ENCODE measurements around the gene CCDC88A. TPM values are rescaled to one million over a fixed set of nuclear protein-coding genes. Genes with fewer than 3 reads are reported as not detected.
"Not testable (repeated sequence)": the region's sequence is repeated elsewhere in the genome, so short reads cannot be mapped to it uniquely, and the experiment has no call there.

CCDC88A gene
- polyA plus RNA-seq, 2 of the 4 experiments (the other 2 are of a cell fraction): 21.3 to 77.8 TPM

DNA sequence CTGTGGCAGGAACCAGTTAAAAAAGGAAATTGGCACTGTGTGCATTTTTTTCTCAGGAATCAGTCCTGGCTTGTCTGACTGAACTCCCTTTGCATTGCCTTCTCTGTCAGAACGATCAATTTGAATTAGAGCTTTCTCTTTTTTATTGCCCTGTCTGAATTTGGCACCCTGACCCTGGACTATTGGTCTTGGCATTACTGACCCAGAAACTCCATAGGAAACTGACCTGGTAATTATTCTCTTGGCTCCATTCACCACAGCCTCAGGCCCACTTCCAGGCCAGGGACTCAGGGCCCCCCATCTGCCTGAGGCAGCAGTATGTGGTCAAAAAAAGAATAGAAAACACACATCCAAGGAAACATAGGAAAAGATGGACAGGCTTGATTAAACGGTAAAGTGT lies 32.0 kb upstream of the CCDC88A start (continued):
- TF ChIP-seq JUN (IDR thresholded peaks at IDR 0.05): no peak
- TF ChIP-seq EHMT2 (IDR thresholded peaks at IDR 0.05; ENCODE audit: low read depth): no peak
- TF ChIP-seq, protein P1, sequence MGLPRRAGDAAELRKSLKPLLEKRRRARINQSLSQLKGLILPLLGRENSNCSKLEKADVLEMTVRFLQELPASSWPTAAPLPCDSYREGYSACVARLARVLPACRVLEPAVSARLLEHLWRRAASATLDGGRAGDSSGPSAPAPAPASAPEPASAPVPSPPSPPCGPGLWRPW (IDR thresholded peaks at IDR 0.05): no peak
- TF ChIP-seq, protein P2, sequence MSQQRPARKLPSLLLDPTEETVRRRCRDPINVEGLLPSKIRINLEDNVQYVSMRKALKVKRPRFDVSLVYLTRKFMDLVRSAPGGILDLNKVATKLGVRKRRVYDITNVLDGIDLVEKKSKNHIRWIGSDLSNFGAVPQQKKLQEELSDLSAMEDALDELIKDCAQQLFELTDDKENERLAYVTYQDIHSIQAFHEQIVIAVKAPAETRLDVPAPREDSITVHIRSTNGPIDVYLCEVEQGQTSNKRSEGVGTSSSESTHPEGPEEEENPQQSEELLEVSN (IDR thresholded peaks at IDR 0.05; ENCODE audit: borderline replicate concordance, low read depth): no peak
- no peak for TF ChIP-seq CBX2 (IDR thresholded peaks at IDR 0.05; ENCODE audit: borderline replicate concordance, low read depth)

DNA sequence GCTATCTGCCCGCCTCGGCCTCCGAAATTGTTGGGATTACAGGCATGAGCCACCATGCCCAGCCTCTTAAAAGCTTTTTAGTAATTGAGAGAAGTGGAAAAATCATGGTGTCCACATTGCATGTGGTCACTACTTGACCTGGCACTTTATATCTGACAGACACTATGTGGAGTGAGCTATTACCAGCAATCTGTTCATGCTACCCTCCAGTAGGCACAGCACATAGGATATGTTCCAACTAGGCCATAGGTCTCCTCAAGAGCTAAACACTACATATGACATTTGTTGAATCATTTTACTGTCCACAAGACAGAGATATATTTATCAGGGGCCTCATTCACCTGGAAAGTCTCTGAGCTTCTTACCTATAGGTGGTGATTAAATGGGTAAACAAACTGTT lies 30.4 kb upstream of the CCDC88A start:
- WGBS (ENCODE audit: missing lambda C conversion rate): 98% methylated on average over 3 of the region's 3 CpGs
- ATAC-seq; H3K4me2 ChIP-seq; POLR2A ChIA-PET; H3K4me3 ChIP-seq; DNase-seq (ENCODE audit: low read depth in 1 of 2, low spot score in 1 of 2); FAIRE-seq; H3K4me1 ChIP-seq; H3K9me3 ChIP-seq; H3K27ac ChIP-seq: not testable (repeated sequence)
- CTCF ChIA-PET: interaction anchor here (1.4 kb wide), 1 partner anchor 13 kb away, joined by 3 read pairs; no protein-coding TSS in a partner anchor

DNA sequence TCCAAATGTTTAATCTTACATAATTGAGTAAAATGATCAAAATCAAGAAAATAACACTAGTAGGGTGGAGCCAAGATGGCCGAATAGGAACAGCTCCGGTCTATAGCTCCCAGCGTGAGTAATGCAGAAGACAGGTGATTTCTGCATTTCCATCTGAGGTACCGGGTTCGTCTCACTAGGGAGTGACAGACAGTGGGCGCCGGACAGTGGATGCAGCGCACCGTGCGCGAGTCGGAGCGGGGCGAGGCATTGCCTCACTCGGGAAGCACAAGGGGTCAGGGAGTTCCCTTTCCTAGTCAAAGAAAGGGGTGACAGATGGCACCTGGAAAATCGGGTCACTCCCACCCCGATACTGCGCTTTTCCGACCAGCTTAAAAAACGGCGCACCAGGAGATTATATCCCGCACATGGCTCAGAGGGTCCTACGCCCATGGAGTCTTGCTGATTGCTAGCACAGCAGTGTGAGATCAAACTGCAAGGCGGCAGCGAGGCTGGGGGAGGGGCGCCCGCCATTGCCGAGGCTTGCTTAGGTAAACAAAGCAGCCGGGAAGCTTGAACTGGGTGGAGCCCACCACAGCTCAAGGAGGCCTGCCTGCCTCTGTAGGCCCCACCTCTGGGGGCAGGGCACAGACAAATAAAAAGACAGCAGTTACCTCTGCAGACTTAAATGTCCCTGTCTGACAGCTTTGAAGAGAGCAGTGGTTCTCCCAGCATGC lies 22.5 kb upstream of the CCDC88A start:
- not testable (repeated sequence) for H3K9me3 ChIP-seq, ATAC-seq, FAIRE-seq, H3K4me1 ChIP-seq
- Histone ChIP-seq H3K4me2 (peak overlapping the region; percentile 57), H3K4me3 (peak overlapping the region; percentile 53), H3K27ac (peak overlapping the region; percentile 76 to 78)
- CTCF ChIA-PET: interaction anchor here (0.7 to 1.4 kb wide), 2 partner anchors 17 to 77 kb away, joined by 4 read pairs; no protein-coding TSS in a partner anchor
- DNase-seq (ENCODE audit: low read depth in 1 of 2, low spot score in 1 of 2): peak in 1 of 2 experiments; percentile 53
- POLR2A ChIA-PET: interaction anchor here (0.6 kb wide), 1 partner anchor 77 kb away, joined by 3 read pairs; the partner anchor contains the start of gene CFAP36
- 54% methylated on average over 24 of the region's 29 CpGs for WGBS (ENCODE audit: missing lambda C conversion rate)

DNA sequence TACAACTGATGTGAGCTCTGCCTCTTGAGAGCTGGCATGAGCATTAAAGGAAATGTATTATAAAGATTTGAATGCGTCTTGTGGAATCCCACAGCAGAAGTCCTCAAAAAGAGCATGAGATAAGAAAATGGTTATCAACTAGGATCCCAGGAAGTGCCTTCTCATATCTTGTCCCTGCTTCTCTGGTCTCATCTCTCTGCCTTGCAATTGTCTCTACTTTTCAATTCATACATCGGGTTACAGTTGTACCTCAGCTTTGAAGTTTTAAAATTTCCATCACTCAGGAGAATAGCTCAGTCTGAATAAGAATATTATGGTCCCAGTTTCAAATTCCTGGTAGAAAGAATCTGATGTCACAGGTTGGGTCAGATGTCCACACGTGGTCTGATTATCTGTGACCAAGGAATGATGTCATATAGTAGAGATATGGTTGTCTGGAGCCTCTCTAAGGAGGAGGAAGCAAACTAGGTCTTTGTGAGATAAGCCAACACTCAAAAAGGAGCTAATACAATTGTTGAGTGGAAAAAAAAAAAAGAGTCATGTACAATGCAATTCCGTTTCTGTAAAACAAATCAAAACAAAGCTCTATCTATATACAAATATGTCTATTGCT lies 21.7 kb upstream of the CCDC88A start:
- peak overlapping the region; percentile 57 for H3K4me2 ChIP-seq
- no peaks in the 10 kb centered on the region for H3K4me1 ChIP-seq
- DNase-seq (ENCODE audit: low read depth in 1 of 2, low spot score in 1 of 2) (no peak), ATAC-seq (no peak), FAIRE-seq (peak; percentile 56)
- H3K4me3 ChIP-seq: peak overlapping the region; percentile 53
- 52% methylated on average over 4 of the region's 4 CpGs for WGBS (ENCODE audit: missing lambda C conversion rate)
- TF ChIP-seq HEYL (CRISPR knock-in tag; IDR thresholded peaks at IDR 0.05) (no peak), NPAS2 (CRISPR knock-in tag; IDR thresholded peaks at IDR 0.05; ENCODE audit: borderline replicate concordance) (no peak), HDAC2 (IDR thresholded peaks at IDR 0.05) (no peak), ZNF302 (CRISPR knock-in tag; IDR thresholded peaks at IDR 0.05) (no peak), ZC3H11A (IDR thresholded peaks at IDR 0.05) (no peak), CBX8 (IDR thresholded peaks at IDR 0.05) (no peak), RAD21 (conservative IDR thresholded peaks at IDR 0.05 in 1 of 2, IDR thresholded peaks at IDR 0.05 in 1 of 2) (no peak)
- TF ChIP-seq, protein P3, sequence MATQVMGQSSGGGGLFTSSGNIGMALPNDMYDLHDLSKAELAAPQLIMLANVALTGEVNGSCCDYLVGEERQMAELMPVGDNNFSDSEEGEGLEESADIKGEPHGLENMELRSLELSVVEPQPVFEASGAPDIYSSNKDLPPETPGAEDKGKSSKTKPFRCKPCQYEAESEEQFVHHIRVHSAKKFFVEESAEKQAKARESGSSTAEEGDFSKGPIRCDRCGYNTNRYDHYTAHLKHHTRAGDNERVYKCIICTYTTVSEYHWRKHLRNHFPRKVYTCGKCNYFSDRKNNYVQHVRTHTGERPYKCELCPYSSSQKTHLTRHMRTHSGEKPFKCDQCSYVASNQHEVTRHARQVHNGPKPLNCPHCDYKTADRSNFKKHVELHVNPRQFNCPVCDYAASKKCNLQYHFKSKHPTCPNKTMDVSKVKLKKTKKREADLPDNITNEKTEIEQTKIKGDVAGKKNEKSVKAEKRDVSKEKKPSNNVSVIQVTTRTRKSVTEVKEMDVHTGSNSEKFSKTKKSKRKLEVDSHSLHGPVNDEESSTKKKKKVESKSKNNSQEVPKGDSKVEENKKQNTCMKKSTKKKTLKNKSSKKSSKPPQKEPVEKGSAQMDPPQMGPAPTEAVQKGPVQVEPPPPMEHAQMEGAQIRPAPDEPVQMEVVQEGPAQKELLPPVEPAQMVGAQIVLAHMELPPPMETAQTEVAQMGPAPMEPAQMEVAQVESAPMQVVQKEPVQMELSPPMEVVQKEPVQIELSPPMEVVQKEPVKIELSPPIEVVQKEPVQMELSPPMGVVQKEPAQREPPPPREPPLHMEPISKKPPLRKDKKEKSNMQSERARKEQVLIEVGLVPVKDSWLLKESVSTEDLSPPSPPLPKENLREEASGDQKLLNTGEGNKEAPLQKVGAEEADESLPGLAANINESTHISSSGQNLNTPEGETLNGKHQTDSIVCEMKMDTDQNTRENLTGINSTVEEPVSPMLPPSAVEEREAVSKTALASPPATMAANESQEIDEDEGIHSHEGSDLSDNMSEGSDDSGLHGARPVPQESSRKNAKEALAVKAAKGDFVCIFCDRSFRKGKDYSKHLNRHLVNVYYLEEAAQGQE (IDR thresholded peaks at IDR 0.05): no peak
- no peaks in the 10 kb centered on the region for H3K9me3 ChIP-seq
- peak overlapping the region; percentile 41 to 78; a peak in 5 of 6 replicates for H3K27ac ChIP-seq
- POLR2A ChIA-PET: interaction anchor here (0.6 kb wide), 1 partner anchor 78 kb away, joined by 3 read pairs; the partner anchor contains the start of gene CFAP36
- CTCF ChIA-PET: interaction anchor here (0.6 to 1.4 kb wide), 4 partner anchors 17 to 77 kb away, joined by 3 to 4 read pairs (median 4); no protein-coding TSS in a partner anchor
